Suprapubic skin (tissue), 3 donors: ENCODE measurements around the gene SLC11A2.

Experiments used
- CTCF ChIP-seq, 2 donors: fragments of 200-600 bp in 1 of 2; fragments of 450-650 bp in 1 of 2; sonication (generic) in 1 of 2; IDR thresholded peaks; one replicate each; pipeline ENCODE4 v1.5.1; 2016 to 2019; ENCODE audit warnings: antibody characterized with exemption in 2 of 2, mild to moderate bottlenecking in 1 of 2, moderate library complexity in 1 of 2
- POLR2A ChIP-seq, 2 donors: fragments of 450-650 bp; IDR thresholded peaks; one replicate each; pipeline ENCODE4 v1.6.1; 2017; ENCODE audit warnings: antibody characterized with exemption in 2 of 2, mild to moderate bottlenecking in 2 of 2, moderate library complexity in 2 of 2

- no peak for TF ChIP-seq CTCF (IDR thresholded peaks at IDR 0.05)
- TF ChIP-seq POLR2A (IDR thresholded peaks at IDR 0.05) = no peak
Observed at GRCh38 chr12:51067229-51067628, 41.0 kb upstream of the SLC11A2 start.
